Neural cell (in vitro differentiated cells): Measurements from ENCODE around the gene GSG1L. TPM values are rescaled to one million over a fixed set of nuclear protein-coding genes. Genes with fewer than 3 reads are reported as not detected.

Source experiments
- H2AFZ ChIP-seq: fragments of 200-600, 300-800 bp; sonication (generic), shearing (Covaris generic); 2 replicates; pipeline ENCODE4 v1.6.0; 2014; ENCODE audit warnings: low read depth, mild to moderate bottlenecking, antibody characterized with exemption, low read length, moderate library complexity
- H3F3A ChIP-seq: fragments of 200-600 bp; shearing (Covaris generic); 2 replicates; pipeline ENCODE4 v1.6.1; 2016; ENCODE audit warnings: mild to moderate bottlenecking, moderate library complexity, mixed read lengths, antibody characterized with exemption, low read length; ENCODE audit not compliant: insufficient read depth, poor library complexity, severe bottlenecking
- H3K27ac ChIP-seq: fragments of 200-600, 300-800 bp; sonication (generic), shearing (Covaris generic); 2 replicates; pipeline ENCODE4 v1.5.1; 2014; ENCODE audit warnings: mild to moderate bottlenecking, low read length, moderate library complexity
- H3K27me3 ChIP-seq: fragments of 300-800, 200-600 bp; sonication (generic), shearing (Covaris generic); 2 replicates; pipeline ENCODE4 v1.6.0; 2014; ENCODE audit warnings: mild to moderate bottlenecking, low read depth, low read length, moderate library complexity; ENCODE audit not compliant: insufficient read depth
- H3K36me3 ChIP-seq: fragments of 300-800, 200-600 bp; sonication (generic), shearing (Covaris generic); 2 replicates; pipeline ENCODE4 v1.5.1; 2014; ENCODE audit warnings: mild to moderate bottlenecking, antibody characterized with exemption, low read length, moderate library complexity; ENCODE audit not compliant: insufficient read depth
- H3K4me2 ChIP-seq: fragments of 300-800, 200-600 bp; sonication (generic), shearing (Covaris generic); 2 replicates; pipeline ENCODE4 v1.6.0; 2014; ENCODE audit warnings: mild to moderate bottlenecking, low read length
- H3K4me3 ChIP-seq: fragments of 300-800, 200-600 bp; sonication (generic), shearing (Covaris generic); 2 replicates; pipeline ENCODE4 v1.5.1; 2014; ENCODE audit warnings: mild to moderate bottlenecking, low read length, moderate library complexity
- H3K79me2 ChIP-seq: fragments of 200-600 bp; shearing (Covaris generic); replicated peaks from 2 replicates; pipeline ENCODE4 v1.6.0; 2014; ENCODE audit warnings: mild to moderate bottlenecking, low read length, moderate library complexity; ENCODE audit not compliant: insufficient read depth
- H3K9ac ChIP-seq: fragments of 300-800, 200-600 bp; sonication (generic), shearing (Covaris generic); 2 replicates; pipeline ENCODE4 v1.6.1; 2016; ENCODE audit warnings: mild to moderate bottlenecking, low read length, mixed read lengths
- H3K9me2 ChIP-seq: fragments of 200-600 bp; shearing (Covaris generic); 2 replicates; pipeline ENCODE4 v1.6.1; 2016; ENCODE audit warnings: mild to moderate bottlenecking, low read length, mixed read lengths; ENCODE audit not compliant: insufficient read depth
- H3K9me3 ChIP-seq: fragments of 200-600, 300-800 bp; sonication (generic), shearing (Covaris generic); 2 replicates; pipeline ENCODE4 v1.6.1; 2016; ENCODE audit warnings: mild to moderate bottlenecking, mixed run types, low read length, moderate library complexity, mixed read lengths
- H4K20me1 ChIP-seq: fragments of 200-600 bp; shearing (Covaris generic); 2 replicates; pipeline ENCODE4 v1.6.1; 2016; ENCODE audit warnings: mild to moderate bottlenecking, mixed run types; ENCODE audit not compliant: insufficient read depth
- EP300 ChIP-seq: fragments of 450-650 bp; conservative IDR thresholded peaks from 2 replicates; pipeline ENCODE4 v1.6.1; 2014; ENCODE audit warnings: antibody characterized with exemption, mild to moderate bottlenecking, moderate library complexity; ENCODE audit not compliant: poor library complexity, severe bottlenecking
- EZH2 ChIP-seq: fragments of 200-600, 300-800 bp; shearing (Covaris generic), sonication (generic); IDR thresholded peaks from 2 replicates; pipeline ENCODE4 v1.6.1; 2014; ENCODE audit warnings: antibody characterized with exemption, low read length, borderline replicate concordance, mild to moderate bottlenecking; ENCODE audit not compliant: insufficient read depth, poor library complexity, severe bottlenecking
- MXI1 ChIP-seq: fragments of 450-650 bp; conservative IDR thresholded peaks from 2 replicates; pipeline ENCODE4 v1.6.1; 2014; ENCODE audit warnings: antibody characterized with exemption, mild to moderate bottlenecking; ENCODE audit not compliant: poor library complexity, severe bottlenecking
- POLR2AphosphoS5 ChIP-seq: IDR thresholded peaks from 2 replicates; pipeline ENCODE4 v1.6.1; 2012
- RAD21 ChIP-seq: fragments of 450-650 bp; conservative IDR thresholded peaks from 2 replicates; pipeline ENCODE4 v1.6.1; 2014; ENCODE audit warnings: antibody characterized with exemption, mild to moderate bottlenecking, moderate library complexity
- SMC3 ChIP-seq: fragments of 450-650 bp; conservative IDR thresholded peaks from 2 replicates; pipeline ENCODE4 v1.6.1; 2014; ENCODE audit warnings: antibody characterized with exemption, mild to moderate bottlenecking, moderate library complexity; ENCODE audit not compliant: poor library complexity
- TAF1 ChIP-seq: IDR thresholded peaks from 2 replicates; pipeline ENCODE4 v1.6.1; 2012; ENCODE audit warnings: low read depth
- polyA plus RNA-seq: library from polyadenylated mRNA; depleted of rRNA; stranded (reverse); fragments of >200 nt; gene quantifications from 2 replicates; pipeline ENCODE4 v1.2.3, GENCODE V29; 2014
- TF ChIP-seq, protein P1 (sequence below): fragments of 450-650 bp; IDR thresholded peaks from 2 replicates; pipeline ENCODE4 v1.5.1; 2014; ENCODE audit warnings: antibody characterized with exemption, mild to moderate bottlenecking, moderate library complexity; ENCODE audit not compliant: poor library complexity, severe bottlenecking
- TF ChIP-seq, protein P2 (sequence below): IDR thresholded peaks from 2 replicates; pipeline ENCODE4 v1.6.1; 2012; ENCODE audit warnings: borderline replicate concordance

Gene GSG1L
- polyA plus RNA-seq, 1 donor from 2014 or later: 0.85 TPM

DNA sequence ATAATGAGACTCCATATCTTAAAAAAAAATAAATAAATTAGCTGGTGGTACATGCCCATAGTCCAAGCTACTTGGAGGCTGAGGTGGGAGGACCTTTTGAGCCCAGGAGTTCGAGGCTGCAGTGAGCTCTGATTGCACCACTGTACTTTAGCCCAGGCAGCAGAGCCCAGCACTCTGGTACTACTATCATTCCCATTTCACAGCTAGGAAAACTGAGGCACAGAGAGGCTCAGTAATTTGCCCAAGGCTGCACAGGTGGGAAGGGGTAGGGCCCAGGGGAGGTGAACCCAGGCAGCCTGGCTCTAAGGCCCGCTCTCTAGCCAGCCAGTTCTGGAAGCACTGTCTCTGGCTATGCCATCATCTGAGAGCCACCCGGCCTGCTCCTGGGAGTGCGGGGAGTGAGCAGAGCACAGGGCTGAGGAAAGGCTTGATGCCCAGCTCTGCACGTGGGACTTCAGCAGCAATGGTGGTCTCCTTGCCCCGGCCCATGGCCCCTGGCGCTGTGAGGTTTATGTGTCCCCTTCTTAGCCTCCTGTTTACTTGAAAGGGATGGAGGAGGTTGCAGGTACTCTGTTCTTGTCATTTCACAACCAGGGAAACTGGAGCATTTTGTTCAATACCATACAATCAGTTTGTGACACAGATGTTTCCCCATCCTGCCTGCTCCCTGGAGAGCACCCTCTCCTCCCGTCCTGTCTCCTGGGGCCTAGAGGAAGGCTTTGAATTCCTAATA lies 291.3 kb downstream of the GSG1L start:
- Histone ChIP-seq H3F3A (no peaks in the 10 kb centered on the region), H4K20me1 (no peaks in the 10 kb centered on the region), H3K27me3 (no peaks in the 10 kb centered on the region), H3K9me3 (no peaks in the 10 kb centered on the region), H3K36me3 (no peaks in the 10 kb centered on the region), H3K9me2 (no peaks in the 10 kb centered on the region), H3K4me2 (no peak overlapping the region), H3K27ac (no peak overlapping the region), H3K79me2 (no peaks in the 10 kb centered on the region), H3K4me3 (no peak overlapping the region), H3K9ac (no peak overlapping the region), H2AFZ (no peak overlapping the region)
- TF ChIP-seq TAF1 (no peak), MXI1 (no peak), EP300 (no peak), SMC3 (no peak), RAD21 (no peak), EZH2 (no peak), POLR2AphosphoS5 (no peak)
- TF ChIP-seq, protein P1, sequence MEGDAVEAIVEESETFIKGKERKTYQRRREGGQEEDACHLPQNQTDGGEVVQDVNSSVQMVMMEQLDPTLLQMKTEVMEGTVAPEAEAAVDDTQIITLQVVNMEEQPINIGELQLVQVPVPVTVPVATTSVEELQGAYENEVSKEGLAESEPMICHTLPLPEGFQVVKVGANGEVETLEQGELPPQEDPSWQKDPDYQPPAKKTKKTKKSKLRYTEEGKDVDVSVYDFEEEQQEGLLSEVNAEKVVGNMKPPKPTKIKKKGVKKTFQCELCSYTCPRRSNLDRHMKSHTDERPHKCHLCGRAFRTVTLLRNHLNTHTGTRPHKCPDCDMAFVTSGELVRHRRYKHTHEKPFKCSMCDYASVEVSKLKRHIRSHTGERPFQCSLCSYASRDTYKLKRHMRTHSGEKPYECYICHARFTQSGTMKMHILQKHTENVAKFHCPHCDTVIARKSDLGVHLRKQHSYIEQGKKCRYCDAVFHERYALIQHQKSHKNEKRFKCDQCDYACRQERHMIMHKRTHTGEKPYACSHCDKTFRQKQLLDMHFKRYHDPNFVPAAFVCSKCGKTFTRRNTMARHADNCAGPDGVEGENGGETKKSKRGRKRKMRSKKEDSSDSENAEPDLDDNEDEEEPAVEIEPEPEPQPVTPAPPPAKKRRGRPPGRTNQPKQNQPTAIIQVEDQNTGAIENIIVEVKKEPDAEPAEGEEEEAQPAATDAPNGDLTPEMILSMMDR: no peak
- TF ChIP-seq, protein P2, sequence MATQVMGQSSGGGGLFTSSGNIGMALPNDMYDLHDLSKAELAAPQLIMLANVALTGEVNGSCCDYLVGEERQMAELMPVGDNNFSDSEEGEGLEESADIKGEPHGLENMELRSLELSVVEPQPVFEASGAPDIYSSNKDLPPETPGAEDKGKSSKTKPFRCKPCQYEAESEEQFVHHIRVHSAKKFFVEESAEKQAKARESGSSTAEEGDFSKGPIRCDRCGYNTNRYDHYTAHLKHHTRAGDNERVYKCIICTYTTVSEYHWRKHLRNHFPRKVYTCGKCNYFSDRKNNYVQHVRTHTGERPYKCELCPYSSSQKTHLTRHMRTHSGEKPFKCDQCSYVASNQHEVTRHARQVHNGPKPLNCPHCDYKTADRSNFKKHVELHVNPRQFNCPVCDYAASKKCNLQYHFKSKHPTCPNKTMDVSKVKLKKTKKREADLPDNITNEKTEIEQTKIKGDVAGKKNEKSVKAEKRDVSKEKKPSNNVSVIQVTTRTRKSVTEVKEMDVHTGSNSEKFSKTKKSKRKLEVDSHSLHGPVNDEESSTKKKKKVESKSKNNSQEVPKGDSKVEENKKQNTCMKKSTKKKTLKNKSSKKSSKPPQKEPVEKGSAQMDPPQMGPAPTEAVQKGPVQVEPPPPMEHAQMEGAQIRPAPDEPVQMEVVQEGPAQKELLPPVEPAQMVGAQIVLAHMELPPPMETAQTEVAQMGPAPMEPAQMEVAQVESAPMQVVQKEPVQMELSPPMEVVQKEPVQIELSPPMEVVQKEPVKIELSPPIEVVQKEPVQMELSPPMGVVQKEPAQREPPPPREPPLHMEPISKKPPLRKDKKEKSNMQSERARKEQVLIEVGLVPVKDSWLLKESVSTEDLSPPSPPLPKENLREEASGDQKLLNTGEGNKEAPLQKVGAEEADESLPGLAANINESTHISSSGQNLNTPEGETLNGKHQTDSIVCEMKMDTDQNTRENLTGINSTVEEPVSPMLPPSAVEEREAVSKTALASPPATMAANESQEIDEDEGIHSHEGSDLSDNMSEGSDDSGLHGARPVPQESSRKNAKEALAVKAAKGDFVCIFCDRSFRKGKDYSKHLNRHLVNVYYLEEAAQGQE: no peak

DNA sequence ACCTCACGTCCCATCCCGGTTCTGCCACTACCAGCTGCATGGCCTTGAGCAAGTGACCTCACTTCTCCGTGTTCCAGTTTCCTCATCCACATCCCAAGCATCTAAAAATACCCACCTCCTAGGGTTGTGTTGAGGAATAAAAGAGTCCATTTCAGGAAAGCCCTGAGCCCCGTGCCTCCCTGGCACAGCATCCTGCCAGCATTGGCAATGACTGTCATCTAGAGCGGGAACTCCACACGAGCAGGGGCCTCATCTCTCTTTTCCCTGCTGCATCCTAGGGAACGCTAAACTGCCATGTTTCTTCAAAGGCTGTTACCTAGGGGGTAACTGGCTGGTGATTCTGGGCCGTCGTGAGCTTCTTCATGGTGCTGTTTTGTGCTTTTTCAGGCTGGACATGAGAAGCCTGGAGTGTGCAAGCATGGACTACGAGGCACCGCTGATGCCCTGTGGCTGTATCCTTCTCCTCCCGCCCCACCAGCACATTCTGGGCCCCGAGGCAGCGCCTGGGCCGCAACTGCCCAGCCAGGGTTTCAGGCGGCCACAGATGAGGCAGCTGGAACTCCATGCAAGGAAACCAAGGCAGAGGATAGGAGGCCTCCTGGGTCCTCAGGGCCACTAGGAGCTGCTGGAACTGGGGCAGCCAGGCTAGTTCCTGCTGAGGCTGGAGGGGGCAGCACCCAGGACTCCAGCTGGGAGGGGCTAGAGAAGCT lies 292.2 kb downstream of the GSG1L start:
- Histone ChIP-seq H3K9ac (no peak overlapping the region), H3F3A (no peaks in the 10 kb centered on the region), H4K20me1 (no peaks in the 10 kb centered on the region), H3K27ac (no peak overlapping the region), H3K9me2 (no peaks in the 10 kb centered on the region), H3K79me2 (no peaks in the 10 kb centered on the region), H3K9me3 (no peaks in the 10 kb centered on the region), H3K36me3 (peaks cover 5% of the 10 kb centered on the region), H3K4me2 (no peak overlapping the region), H2AFZ (no peak overlapping the region), H3K27me3 (no peaks in the 10 kb centered on the region), H3K4me3 (no peak overlapping the region)
- TF ChIP-seq EZH2: no peak
- no peak for TF ChIP-seq EP300
- no peak for TF ChIP-seq POLR2AphosphoS5
- TF ChIP-seq, protein P1: no peak
- TF ChIP-seq, protein P2: no peak
- TF ChIP-seq MXI1: no peak
- no peak for TF ChIP-seq TAF1
- no peak for TF ChIP-seq RAD21
- TF ChIP-seq SMC3: no peak
